ENCODE data around the gene SLC38A1.

GRCh38 chr12:46282829-46283228 is 14.0 kb upstream of the SLC38A1 start:
- TF ChIP-seq OSR1 (CRISPR knock-in tag; IDR thresholded peaks at IDR 0.05) (no peak), ESRRG (CRISPR knock-in tag; IDR thresholded peaks at IDR 0.05) (no peak), GLIS3 (CRISPR knock-in tag; IDR thresholded peaks at IDR 0.05) (no peak), PPARA (CRISPR knock-in tag; IDR thresholded peaks at IDR 0.05; ENCODE audit: borderline replicate concordance) (no peak), PATZ1 (CRISPR knock-in tag; IDR thresholded peaks at IDR 0.05; ENCODE audit: borderline replicate concordance) (no peak), POU6F1 (CRISPR knock-in tag; IDR thresholded peaks at IDR 0.05; ENCODE audit: borderline replicate concordance, low read depth) (no peak), ZNF8 (CRISPR knock-in tag; IDR thresholded peaks at IDR 0.05) (no peak), TSHZ2 (CRISPR knock-in tag; IDR thresholded peaks at IDR 0.05) (no peak), ZC3H10 (CRISPR knock-in tag; IDR thresholded peaks at IDR 0.05) (no peak), ARNTL (CRISPR knock-in tag; IDR thresholded peaks at IDR 0.05; ENCODE audit: borderline replicate concordance, low read depth) (no peak), CREB5 (CRISPR knock-in tag; IDR thresholded peaks at IDR 0.05; ENCODE audit: low read depth) (no peak), BACH2 (CRISPR knock-in tag; IDR thresholded peaks at IDR 0.05; ENCODE audit: borderline replicate concordance) (no peak), ZFP3 (CRISPR knock-in tag; IDR thresholded peaks at IDR 0.05) (no peak), RARB (CRISPR knock-in tag; IDR thresholded peaks at IDR 0.05) (no peak)
